ENCODE data around the gene SLC17A9. TPM values are rescaled to one million over a fixed set of nuclear protein-coding genes. Genes with fewer than 3 reads are reported as not detected.

Gene SLC17A9
- total and polyA plus RNA-seq, 8 donors: 0.63 to 7.7 (median 3.1) TPM

GRCh38 chr20:63005365-63005861 lies 52.9 kb downstream of the SLC17A9 start:
- no peak for TF ChIP-seq CTCF (IDR thresholded peaks at IDR 0.05)
- no peaks in the 10 kb centered on the region for H3K9me3 ChIP-seq
- no peak overlapping the region for H3K27ac ChIP-seq
- H3K4me3 ChIP-seq: no peak overlapping the region
- no peaks in the 10 kb centered on the region for H3K4me1 ChIP-seq
- no peaks in the 10 kb centered on the region for H3K36me3 ChIP-seq
- peak in 2 of 6 donors; percentile 10 to 68 for DNase-seq
- peaks cover 0 to 64% (median 17%) of the 10 kb centered on the region in 4 donors for H3K27me3 ChIP-seq
- intact Hi-C loops (cut with DNase I): loop anchor here in 1 of 3 donors (5.0 kb wide), 1 partner anchor 108 kb away; no protein-coding TSS in a partner anchor
- no peak for FAIRE-seq
- ATAC-seq: no peak
- WGBS, 2 donors: 4 to 5% methylated on average over 43 of the region's 43 CpGs

- ATAC-seq (no peak), DNase-seq (peak in 1 of 6 donors; percentile 47), FAIRE-seq (no peak)
- Histone ChIP-seq H3K4me3 (no peak overlapping the region), H3K36me3 (no peaks in the 10 kb centered on the region), H3K9me3 (no peaks in the 10 kb centered on the region), H3K4me1 (no peaks in the 10 kb centered on the region), H3K27me3 (peaks cover 0 to 66% (median 17%) of the 10 kb centered on the region in 4 donors), H3K27ac (no peak overlapping the region)
- no peak for TF ChIP-seq CTCF (IDR thresholded peaks at IDR 0.05)
- intact Hi-C loops (cut with DNase I): loop anchor here in 1 of 3 donors (5.0 kb wide), 1 partner anchor 109 kb away; no protein-coding TSS in a partner anchor
- 3% methylated on average over 83 to 90 of the region's 90 CpGs for WGBS, 2 donors
These were observed 53.5 kb downstream of the SLC17A9 start for GRCh38 chr20:63005862-63006539.

- no peaks in the 10 kb centered on the region for H3K4me1 ChIP-seq
- intact Hi-C loops (cut with DNase I): loop anchor here in 1 of 3 donors (5.0 kb wide), 1 partner anchor 109 kb away; no protein-coding TSS in a partner anchor
- peaks cover 0 to 74% (median 17%) of the 10 kb centered on the region in 4 donors for H3K27me3 ChIP-seq
- H3K36me3 ChIP-seq: no peaks in the 10 kb centered on the region
- WGBS, 2 donors: 2% methylated on average over 77 to 110 of the region's 110 CpGs
- ATAC-seq (no peak), DNase-seq (peak in 2 of 6 donors; percentile 23 to 66), FAIRE-seq (no peak)
- peak within 1 kb of the TSS in 1 of 4 donors; percentile 12 for H3K4me3 ChIP-seq
- no peak within 1 kb of the TSS for H3K27ac ChIP-seq
- H3K9me3 ChIP-seq: no peaks in the 10 kb centered on the region
- TF ChIP-seq CTCF (IDR thresholded peaks at IDR 0.05): no peak
These were observed 54.2 kb downstream of the SLC17A9 start, which contains the start of gene BHLHE23 for GRCh38 chr20:63006540-63007359. Gene BHLHE23, minus strand, starts transcription at chr20:63006964. Its CDS starts 190 bp downstream, at chr20:63006774.

- peaks cover 0 to 78% (median 17%) of the 10 kb centered on the region in 4 donors for H3K27me3 ChIP-seq
- no peak overlapping the region for H3K4me3 ChIP-seq
- H3K27ac ChIP-seq: no peak overlapping the region
- TF ChIP-seq CTCF (IDR thresholded peaks at IDR 0.05): no peak
- no peaks in the 10 kb centered on the region for H3K9me3 ChIP-seq
- H3K36me3 ChIP-seq: no peaks in the 10 kb centered on the region
- peak in 1 of 6 donors; percentile 58 for DNase-seq
- intact Hi-C loops (cut with DNase I): loop anchor here in 1 of 3 donors (5.0 kb wide), 1 partner anchor 110 kb away; no protein-coding TSS in a partner anchor
- no peaks in the 10 kb centered on the region for H3K4me1 ChIP-seq
- no peak for ATAC-seq
- no peak for FAIRE-seq
- 4 to 5% methylated on average over 23 to 24 of the region's 24 CpGs for WGBS, 2 donors
These were observed 54.8 kb downstream of the SLC17A9 start for GRCh38 chr20:63007360-63007645.
